Kidney (tissue), 14 donors: ENCODE results near the gene KIAA1328. TPM values are rescaled to one million over a fixed set of nuclear protein-coding genes. Genes with fewer than 3 reads are reported as not detected.

Source experiments
- DNase-seq, 5 donors: peaks; one replicate each; pipeline ENCODE4 v3.0.0-alpha.2; 2013 to 2020
- FAIRE-seq: peaks from 2 replicates; lab custom pipeline; 2012; peaks lifted over from hg19 to GRCh38; lab: Jason Lieb, UNC
- H3K27ac ChIP-seq, 2 donors: one replicate each; pipeline ENCODE4 v1.7.0; 2013; ENCODE audit warnings: low read depth in 2 of 2, low read length in 2 of 2, inconsistent platforms in 1 of 2
- H3K27me3 ChIP-seq: one replicate; pipeline ENCODE4 v1.7.1; 2013; ENCODE audit warnings: low read length, inconsistent platforms; ENCODE audit not compliant: control insufficient read depth, insufficient read depth
- H3K36me3 ChIP-seq, 3 donors: one replicate each; pipeline versions ENCODE4 v1.7.0 to v1.7.1; 2013; ENCODE audit warnings: low read length in 3 of 3, control low read depth in 1 of 3, inconsistent platforms in 1 of 3; ENCODE audit not compliant: insufficient read depth in 3 of 3, control insufficient read depth in 2 of 3
- H3K4me1 ChIP-seq, 3 donors: one replicate each; pipeline versions ENCODE4 v1.7.0 to v1.7.1; 2013; ENCODE audit warnings: low read length in 3 of 3, inconsistent platforms in 1 of 3, low read depth in 1 of 3; ENCODE audit not compliant: control insufficient read depth in 2 of 3, insufficient read depth in 2 of 3
- H3K4me3 ChIP-seq, 3 donors: one replicate each; pipeline versions ENCODE4 v1.7.0 to v1.8.1; 2013; ENCODE audit warnings: low read length in 3 of 3, control low read depth in 1 of 3, inconsistent platforms in 1 of 3
- H3K9ac ChIP-seq, 3 donors: one replicate each; pipeline versions ENCODE4 v1.7.0 to v1.7.1; 2013; ENCODE audit warnings: low read length in 3 of 3, control low read depth in 1 of 3, inconsistent platforms in 1 of 3
- H3K9me3 ChIP-seq, 3 donors: one replicate each; pipeline versions ENCODE4 v1.7.0 to v1.7.1; 2013; ENCODE audit warnings: low read length in 3 of 3, control low read depth in 1 of 3, inconsistent platforms in 1 of 3; ENCODE audit not compliant: control insufficient read depth in 2 of 3, insufficient read depth in 1 of 3
- intact Hi-C: fragments of 100-400 bp; cut with DNase I; formaldehyde crosslinking; loops from one replicate; pipeline ENCODE4 v1.11.1; 2022
- polyA plus RNA-seq: library from polyadenylated mRNA; stranded (reverse); fragments of 350-450 nt; fragmentation: Illumina TruSeq; extraction: RNeasy Lipid Tissue Mini Kit (QIAGEN cat#74804); gene quantifications from one replicate; pipeline ENCODE4 v1.2.3, GENCODE V29; 2014; ENCODE audit warnings: low read depth, low replicate concordance; ENCODE audit not compliant: insufficient read depth
- total RNA-seq: library from RNA; stranded (reverse); fragmentation: NEBNext Ultra II Directional; extraction: Animal tissue kit (Norgen Biotek cat#: 25700); gene quantifications from one replicate; pipeline ENCODE4 v1.2.1, GENCODE V29; 2021
- TF ChIP-seq, protein P1 (sequence below): IDR thresholded peaks from 3 replicates; pipeline ENCODE4 v1.5.1; 2012; ENCODE audit warnings: mild to moderate bottlenecking, moderate library complexity, borderline replicate concordance; ENCODE audit not compliant: insufficient read depth; ENCODE audit errors: extremely low read depth
- donor health status: control.
- donor health status: control.
- donor health status: control.
- donor health status: control.
- donor health status: control.
- donor health status: DM: yes; HTN: yes; CAD: no.
- donor health status: Normal renal cell carcinoma (clear cell type).

The KIAA1328 gene
- total and polyA plus RNA-seq, 2 donors from 2014 or later = 2.7 to 11.6 TPM

DNA sequence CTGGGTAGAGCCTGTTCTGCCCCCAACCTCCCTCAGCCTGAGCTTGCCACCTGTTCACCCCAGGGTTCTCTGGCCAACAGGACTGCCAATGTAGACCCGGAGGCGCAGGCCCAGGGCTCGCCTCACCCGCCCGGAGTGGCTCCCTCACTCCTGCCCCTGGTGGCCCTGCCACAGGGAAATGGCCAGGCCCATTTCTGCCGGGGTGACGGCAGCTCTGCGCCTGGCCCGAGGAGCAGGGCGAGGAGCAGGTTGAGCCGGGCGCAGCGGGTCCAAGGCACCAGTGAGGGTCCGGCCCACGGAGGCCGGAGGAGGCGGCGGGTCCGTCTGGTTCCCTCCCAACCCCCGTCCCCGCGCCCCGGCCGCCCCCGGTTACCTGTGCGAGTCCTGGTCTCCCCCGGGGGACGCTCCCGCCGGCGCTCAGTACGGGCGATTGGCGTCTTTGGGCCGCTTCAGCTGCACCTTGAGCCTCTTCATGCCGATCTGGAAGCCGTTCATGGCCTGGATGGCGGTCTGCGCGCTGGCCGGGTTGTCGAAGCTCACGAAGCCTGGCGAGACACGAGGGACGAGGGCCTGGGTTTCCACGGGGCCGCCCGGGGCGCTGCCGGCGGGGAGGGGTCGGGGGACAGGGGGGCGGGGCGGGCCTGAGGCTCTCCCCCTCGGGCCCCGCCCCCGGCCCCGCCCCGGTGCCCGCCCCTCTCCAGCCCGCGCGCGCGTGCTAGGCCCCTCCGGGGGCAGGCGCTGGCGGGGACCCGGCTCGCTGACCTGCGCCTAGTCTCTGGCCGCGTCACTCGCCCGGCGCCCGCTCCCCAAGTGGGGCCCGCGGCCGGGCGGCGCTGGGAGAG is 424.7 kb downstream of the KIAA1328 start:
- H3K36me3 ChIP-seq = no peaks in the 10 kb centered on the region
- no peak overlapping the region for H3K4me3 ChIP-seq
- H3K27me3 ChIP-seq = peaks cover 3% of the 10 kb centered on the region
- H3K27ac ChIP-seq = no peak overlapping the region
- FAIRE-seq (no peak), DNase-seq (peak in 4 of 5 donors; percentile 61 to 83 (median 74))
- TF ChIP-seq, protein P1, sequence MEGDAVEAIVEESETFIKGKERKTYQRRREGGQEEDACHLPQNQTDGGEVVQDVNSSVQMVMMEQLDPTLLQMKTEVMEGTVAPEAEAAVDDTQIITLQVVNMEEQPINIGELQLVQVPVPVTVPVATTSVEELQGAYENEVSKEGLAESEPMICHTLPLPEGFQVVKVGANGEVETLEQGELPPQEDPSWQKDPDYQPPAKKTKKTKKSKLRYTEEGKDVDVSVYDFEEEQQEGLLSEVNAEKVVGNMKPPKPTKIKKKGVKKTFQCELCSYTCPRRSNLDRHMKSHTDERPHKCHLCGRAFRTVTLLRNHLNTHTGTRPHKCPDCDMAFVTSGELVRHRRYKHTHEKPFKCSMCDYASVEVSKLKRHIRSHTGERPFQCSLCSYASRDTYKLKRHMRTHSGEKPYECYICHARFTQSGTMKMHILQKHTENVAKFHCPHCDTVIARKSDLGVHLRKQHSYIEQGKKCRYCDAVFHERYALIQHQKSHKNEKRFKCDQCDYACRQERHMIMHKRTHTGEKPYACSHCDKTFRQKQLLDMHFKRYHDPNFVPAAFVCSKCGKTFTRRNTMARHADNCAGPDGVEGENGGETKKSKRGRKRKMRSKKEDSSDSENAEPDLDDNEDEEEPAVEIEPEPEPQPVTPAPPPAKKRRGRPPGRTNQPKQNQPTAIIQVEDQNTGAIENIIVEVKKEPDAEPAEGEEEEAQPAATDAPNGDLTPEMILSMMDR = no peak
- H3K9me3 ChIP-seq = no peaks in the 10 kb centered on the region
- H3K4me1 ChIP-seq = no peaks in the 10 kb centered on the region
- H3K9ac ChIP-seq = no peak overlapping the region
- intact Hi-C loops = no loop called here

GRCh38 chr18:37254236-37254754 is 425.4 kb downstream of the KIAA1328 start:
- peak overlapping the region in 1 of 3 donors; percentile 17 for H3K4me3 ChIP-seq
- intact Hi-C loops = no loop called here
- no peak overlapping the region for H3K9ac ChIP-seq
- H3K4me1 ChIP-seq = no peaks in the 10 kb centered on the region
- H3K27ac ChIP-seq = no peak overlapping the region
- FAIRE-seq = no peak
- peaks cover 3% of the 10 kb centered on the region for H3K27me3 ChIP-seq
- no peaks in the 10 kb centered on the region for H3K36me3 ChIP-seq
- TF ChIP-seq, protein P1 = no peak
- H3K9me3 ChIP-seq = no peaks in the 10 kb centered on the region
- peak in 3 of 5 donors; percentile 25 to 73 (median 52) for DNase-seq

- TF ChIP-seq, protein P1 = no peak
- Histone ChIP-seq H3K4me1 (no peaks in the 10 kb centered on the region), H3K27ac (no peak overlapping the region), H3K4me3 (no peak overlapping the region), H3K36me3 (no peaks in the 10 kb centered on the region), H3K9me3 (no peaks in the 10 kb centered on the region), H3K9ac (no peak overlapping the region), H3K27me3 (peaks cover 3% of the 10 kb centered on the region)
- intact Hi-C loops = no loop called here
- DNase-seq = no peak
- FAIRE-seq = no peak
These were observed 426.0 kb downstream of the KIAA1328 start for GRCh38 chr18:37254973-37255372.
